ENCODE measurements around the gene CERS2.

The CERS2 gene

GRCh38 chr1:150997949-150998348, 23.3 kb upstream of the CERS2 start:
- no peak for DNase-seq (ENCODE audit: low read depth in 3 of 3)

GRCh38 chr1:150997126-150997872, 22.7 kb upstream of the CERS2 start:
- DNase-seq (ENCODE audit: low read depth in 3 of 3): no peak

- no peak for DNase-seq (ENCODE audit: low read depth in 3 of 3)
Observed at GRCh38 chr1:150995896-150996295, 21.3 kb upstream of the CERS2 start.

GRCh38 chr1:150995460-150995859, 20.8 kb upstream of the CERS2 start:
- no peak for DNase-seq (ENCODE audit: low read depth in 3 of 3)

- DNase-seq (ENCODE audit: low read depth in 3 of 3): no peak
Observed at GRCh38 chr1:150994248-150994647, 19.6 kb upstream of the CERS2 start.

- DNase-seq (ENCODE audit: low read depth in 3 of 3): no peak
Observed at GRCh38 chr1:150992626-150993025, 18.0 kb upstream of the CERS2 start.

- DNase-seq (ENCODE audit: low read depth in 3 of 3): no peak
Observed at GRCh38 chr1:150987924-150988323, 13.3 kb upstream of the CERS2 start.

GRCh38 chr1:150985179-150985825, 10.7 kb upstream of the CERS2 start:
- no peak for DNase-seq (ENCODE audit: low read depth in 3 of 3)

GRCh38 chr1:150981805-150982712, 7.4 kb upstream of the CERS2 start, which contains the start of gene ANXA9:
Gene ANXA9, plus strand, starts transcription at chr1:150982292. Its CDS starts 814 bp downstream, at chr1:150983106.
- DNase-seq (ENCODE audit: low read depth in 3 of 3): no peak

GRCh38 chr1:150981177-150981804, 6.7 kb upstream of the CERS2 start:
- DNase-seq (ENCODE audit: low read depth in 3 of 3): no peak

GRCh38 chr1:150979092-150980056, 4.7 kb upstream of the CERS2 start:
- DNase-seq (ENCODE audit: low read depth in 3 of 3): peak; percentile 60 to 84 (median 75)

GRCh38 chr1:150976879-150977694, 2.5 kb upstream of the CERS2 start:
- DNase-seq (ENCODE audit: low read depth in 3 of 3): peak; percentile 47 to 59 (median 51)

- no peak for DNase-seq (ENCODE audit: low read depth in 3 of 3)
Observed at GRCh38 chr1:150976401-150976821, 1.8 kb upstream of the CERS2 start.

- peak in 2 of 3 experiments; percentile 9 to 29 for DNase-seq (ENCODE audit: low read depth in 3 of 3)
Observed at GRCh38 chr1:150973836-150974579, 627 bp downstream of the CERS2 start.

GRCh38 chr1:150973258-150973835, 1.3 kb downstream of the CERS2 start:
- DNase-seq (ENCODE audit: low read depth in 3 of 3): no peak

- no peak for DNase-seq (ENCODE audit: low read depth in 3 of 3)
Observed at GRCh38 chr1:150972417-150972940, 2.2 kb downstream of the CERS2 start.

- DNase-seq (ENCODE audit: low read depth in 3 of 3): no peak
Observed at GRCh38 chr1:150971583-150972416, 2.8 kb downstream of the CERS2 start.

Measured in stimulated activated CD4-positive, alpha-beta T cell treated with anti-CD3 and anti-CD28 coated beads, TNF-alpha, amount 100 ng/mL, for 4 hours (primary cell).